NAMALWA (cell line): ENCODE data around the gene NID2.

Experiments used
- DNase-seq: peaks from one replicate; pipeline ENCODE4 v3.0.0-alpha.2; 2015; ENCODE audit warnings: low spot score

Gene NID2

DNA sequence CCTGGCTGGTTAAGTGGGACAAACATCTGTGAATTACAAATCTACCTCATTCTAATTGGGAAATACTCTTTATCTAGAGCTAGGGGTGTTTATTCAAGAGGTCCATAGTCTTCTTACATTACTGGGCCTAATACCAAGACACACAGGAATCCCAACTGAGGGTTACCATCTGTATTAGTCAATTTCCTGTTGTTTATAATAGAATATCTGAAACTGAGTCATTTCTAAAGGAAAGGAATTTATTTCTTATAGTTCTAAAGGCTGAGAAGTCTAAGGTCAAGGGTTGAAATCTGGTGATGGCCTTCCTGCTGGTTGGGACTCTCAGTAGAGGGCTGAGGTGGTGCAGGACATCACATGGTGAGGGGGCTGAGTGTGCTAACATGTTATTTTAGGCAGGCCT lies 43.5 kb downstream of the NID2 start:
- no peak for DNase-seq

DNA sequence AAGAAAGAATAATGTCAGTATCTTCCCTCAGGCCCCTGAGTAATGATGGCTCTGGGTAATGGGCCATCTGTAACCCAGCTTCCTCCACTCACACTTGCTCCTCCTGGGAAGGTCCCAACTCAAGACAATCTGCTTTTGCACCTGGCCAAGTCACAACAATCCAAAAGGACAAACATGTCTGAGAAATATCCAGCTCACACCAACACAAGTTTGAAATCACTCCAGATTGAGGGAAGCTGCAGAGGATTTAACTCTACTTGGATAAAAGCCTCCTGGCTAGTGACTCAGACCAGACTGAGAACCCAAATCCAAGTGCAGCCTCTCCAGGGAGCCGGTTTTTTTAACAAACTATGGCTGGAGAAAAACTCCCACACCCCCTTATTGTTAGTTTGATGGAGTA lies 45.3 kb downstream of the NID2 start:
- no peak for DNase-seq

DNA sequence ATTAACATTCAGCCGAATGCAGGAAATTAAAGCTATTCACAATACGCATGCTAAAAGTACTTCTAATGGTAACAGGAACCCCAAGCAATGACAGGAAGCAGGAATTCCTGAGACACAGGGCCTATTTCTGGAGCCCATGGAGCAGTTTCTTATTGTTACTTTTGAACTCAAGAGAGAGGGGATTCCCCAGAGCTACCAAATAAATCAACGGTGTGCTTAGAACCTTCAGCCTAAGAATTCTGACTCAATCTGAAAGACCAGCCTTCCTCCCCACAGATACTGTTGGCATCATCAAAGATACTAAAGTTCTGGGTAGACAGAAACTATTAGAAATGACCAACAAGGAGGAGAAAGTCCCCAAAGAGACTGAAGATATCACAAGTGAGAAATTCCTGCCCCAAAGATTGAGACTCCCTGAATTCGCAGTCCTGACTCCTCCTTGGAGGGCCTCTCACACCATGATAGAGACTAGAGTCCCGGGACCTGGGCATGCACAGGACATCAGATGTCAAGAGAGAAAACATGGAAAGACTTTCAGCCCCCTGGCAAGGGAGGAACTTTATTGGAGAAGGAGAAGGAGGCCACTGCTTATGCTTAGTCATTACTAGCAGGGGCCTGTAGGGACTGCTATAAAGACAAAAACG lies 46.8 kb downstream of the NID2 start:
- DNase-seq: no peak

DNA sequence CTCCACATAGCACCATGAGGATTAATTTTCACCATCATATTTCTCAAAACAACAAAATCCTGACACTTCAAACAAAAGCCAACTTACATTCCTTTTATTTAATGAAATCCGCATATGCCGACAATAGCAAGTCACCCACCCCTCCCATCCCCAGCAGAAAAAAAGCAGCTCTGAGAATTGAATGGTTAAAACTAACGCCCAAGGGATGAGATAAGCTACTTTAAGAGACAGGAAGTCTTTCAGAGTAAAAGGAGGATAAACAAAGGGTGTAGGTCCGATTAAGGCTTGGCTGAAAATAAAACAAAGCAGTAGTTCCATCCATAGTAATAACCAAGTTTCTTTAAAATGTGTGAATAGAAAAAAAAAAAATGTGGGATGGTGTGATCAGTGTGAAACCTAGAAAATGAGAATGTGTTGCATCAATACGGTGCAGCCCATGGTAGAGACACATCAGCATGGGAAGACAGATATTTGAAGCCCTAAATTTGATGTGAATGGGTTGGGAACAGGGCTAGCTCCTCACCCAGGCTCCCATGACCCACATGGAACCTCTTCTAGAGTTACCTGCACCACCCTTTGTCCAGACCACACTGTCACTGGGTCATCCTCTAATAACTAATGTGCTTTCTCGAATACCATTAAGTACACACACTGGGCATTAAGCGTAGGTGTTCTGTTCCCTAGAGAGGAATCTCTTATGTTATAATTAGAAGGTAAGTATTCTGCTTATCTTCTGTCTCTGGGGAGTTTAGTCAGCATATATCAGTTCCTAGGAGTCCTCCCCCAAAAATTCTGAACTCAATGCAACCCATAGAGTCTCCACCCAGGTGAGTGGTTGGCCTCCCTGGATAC lies 47.8 kb downstream of the NID2 start:
- no peak for DNase-seq

DNA sequence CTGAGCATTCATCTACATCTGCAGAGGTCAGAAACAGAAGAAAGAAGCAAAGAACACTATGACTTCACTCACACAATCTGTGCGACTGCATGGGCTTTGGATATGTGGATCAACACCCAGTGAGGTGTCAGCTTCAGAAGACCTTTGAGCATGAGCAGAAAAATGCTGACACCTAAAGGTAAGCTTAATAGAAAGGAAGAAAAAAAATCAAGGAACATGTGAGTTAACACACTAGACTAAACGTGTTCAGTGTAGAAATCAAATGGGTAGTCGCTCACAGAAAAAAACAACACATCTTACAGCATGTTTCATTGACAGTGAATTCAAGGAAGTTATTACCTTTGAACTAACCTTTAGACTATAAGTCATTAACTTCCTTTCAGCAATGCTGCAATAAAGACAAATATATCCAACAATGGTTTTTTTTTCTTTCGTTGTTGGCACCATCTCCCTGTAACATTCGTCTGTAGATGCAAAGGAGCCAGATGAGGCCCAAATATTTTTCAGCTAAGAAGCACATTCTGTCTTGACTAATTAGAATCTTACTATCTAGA lies 48.6 kb downstream of the NID2 start:
- DNase-seq: no peak

DNA sequence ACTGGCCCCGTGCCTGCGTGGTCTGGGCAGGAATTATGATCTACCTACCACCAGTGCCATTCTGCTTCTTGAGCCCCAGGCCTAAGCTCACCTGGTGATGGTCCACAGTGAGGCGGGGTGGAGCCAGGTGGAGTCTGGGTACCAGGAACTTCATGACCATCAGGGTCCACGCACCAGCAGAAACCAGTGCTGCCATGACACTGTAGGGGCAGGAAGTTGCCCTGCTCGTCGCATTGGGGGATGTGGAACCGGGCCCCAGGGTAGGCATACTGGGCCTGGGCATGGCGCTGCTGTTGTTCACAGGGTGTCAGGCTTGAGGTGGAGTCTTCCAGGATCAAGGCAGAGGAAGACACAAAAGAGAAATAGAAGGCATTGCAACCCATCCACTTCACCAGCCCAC lies 49.9 kb downstream of the NID2 start:
- DNase-seq: no peak

DNA sequence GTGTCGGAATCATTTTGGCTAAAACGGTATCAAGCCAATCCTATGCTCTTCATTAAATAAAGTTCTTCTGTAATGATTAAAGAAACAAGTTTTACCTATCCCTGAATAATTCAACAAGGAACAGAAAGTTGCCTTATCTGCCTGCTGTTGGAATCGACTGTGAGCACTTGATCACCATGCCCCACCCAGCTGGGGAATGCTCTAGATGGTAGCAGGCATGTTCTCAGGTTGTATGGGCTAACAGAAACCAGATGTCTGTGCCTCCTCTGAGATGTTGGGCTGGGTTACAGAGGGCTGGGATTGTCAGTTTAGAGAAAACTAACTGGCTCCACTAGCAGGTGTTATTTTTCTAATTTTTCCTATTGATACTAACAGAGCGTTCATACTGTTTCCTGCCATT lies 50.6 kb downstream of the NID2 start:
- no peak for DNase-seq

DNA sequence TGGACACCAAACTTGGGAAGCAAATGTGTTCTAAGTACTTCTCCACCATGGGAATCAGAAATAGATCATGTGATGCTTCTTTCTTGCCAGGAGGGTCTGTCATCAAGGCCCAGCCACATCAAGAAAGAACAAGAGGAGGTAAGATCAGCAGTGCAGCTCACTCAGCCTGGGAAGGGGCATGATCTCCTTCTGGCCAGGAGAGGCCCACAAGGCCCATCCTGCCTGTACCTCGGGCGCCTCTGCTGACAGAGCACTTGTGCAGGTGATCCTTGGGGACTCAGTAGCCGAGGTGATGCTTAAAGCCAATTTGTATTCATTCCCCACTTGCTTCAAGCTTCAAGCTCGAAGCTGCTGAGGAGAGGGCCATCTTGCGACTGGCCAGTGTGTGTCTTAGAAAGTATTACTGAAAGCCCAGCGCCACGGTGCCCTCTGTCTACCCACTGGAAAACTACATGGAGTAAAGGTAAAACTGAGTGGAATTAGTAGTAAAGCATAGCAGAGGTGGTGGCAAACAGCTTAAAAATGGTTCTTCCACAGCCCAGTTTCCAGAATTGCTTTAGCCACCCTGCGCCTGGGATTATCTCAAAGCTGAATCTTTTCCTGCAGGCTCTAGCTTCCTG lies 53.3 kb downstream of the NID2 start:
- no peak for DNase-seq

DNA sequence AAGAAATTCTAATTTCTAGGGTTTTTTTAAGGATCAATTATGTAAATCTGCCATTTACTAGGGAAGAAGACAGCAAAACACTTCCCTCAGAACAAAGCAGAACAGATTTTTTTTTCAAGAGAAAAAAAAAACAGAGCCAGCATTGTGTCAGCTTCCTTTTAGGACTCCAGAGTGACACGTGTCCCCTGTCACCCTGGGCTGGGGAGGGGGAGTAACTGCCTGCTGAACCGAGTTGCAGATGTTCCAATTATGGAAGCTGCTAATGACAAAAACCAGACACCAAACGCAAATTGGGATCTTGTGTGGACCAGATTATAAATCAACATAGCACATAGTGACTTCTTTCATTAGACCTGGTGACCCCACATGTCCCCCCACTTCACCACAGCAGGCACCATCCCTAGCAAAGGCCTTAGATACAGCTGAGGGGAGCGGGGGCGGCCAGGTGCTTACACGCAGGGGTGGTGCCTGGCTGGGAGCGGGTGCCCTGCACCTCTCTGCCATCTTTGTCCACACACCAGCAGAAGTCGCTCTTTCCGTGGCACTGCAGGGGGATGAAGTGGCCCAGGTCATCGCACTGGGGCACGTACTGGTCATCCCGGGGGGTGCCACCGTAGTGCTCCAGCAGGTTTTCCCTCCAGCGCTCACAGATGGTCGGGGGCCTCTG lies 54.1 kb downstream of the NID2 start:
- no peak for DNase-seq

DNA sequence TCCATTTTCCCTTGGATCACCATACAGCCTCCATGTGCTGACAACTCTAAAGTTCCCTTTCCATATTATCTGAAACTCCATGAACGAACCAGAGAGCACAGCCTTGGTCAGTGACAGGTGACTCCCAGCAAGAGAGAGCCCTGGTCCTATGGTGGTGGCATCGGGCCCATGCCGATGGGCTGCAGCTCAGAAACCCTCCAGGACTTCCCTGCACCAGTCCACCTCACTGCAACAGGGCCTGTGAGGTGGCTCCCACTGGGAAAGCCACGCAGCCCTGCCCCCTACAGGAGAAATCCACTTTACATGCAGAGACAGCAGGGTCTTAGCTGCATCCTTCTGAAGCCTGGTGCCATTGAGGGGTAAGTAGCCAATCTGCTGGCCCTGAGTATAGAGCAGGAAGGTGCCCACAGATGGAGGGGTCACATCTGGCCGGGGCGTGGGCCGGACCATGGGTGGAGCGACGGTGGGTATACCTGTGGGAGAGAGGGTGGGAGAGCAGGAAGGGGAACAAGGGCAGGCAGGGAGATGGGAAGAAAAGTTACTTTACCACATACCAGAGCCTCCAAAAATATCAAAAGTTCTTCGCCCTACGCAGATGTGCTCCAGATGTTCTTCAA lies 54.8 kb downstream of the NID2 start:
- peak; percentile 17 for DNase-seq

DNA sequence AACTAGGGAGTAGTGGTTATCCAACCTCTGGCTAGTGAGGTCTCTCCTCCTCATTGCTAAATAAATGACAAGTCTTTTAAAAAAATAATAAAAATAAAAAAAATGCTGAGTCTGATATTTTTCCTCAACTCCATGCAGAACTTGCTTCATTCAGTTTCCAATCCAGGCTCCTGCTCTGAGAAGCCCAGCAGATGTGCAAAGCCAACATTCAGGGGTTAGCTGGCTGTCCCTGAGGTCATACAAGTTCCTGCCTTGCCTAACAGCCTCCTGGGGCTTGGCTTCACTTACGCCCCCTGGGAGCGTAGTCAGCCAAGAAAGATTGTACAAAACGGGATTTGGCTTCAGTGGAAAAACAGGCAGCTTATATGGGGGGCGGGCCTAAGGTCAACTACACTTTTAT lies 56.2 kb downstream of the NID2 start:
- no peak for DNase-seq

DNA sequence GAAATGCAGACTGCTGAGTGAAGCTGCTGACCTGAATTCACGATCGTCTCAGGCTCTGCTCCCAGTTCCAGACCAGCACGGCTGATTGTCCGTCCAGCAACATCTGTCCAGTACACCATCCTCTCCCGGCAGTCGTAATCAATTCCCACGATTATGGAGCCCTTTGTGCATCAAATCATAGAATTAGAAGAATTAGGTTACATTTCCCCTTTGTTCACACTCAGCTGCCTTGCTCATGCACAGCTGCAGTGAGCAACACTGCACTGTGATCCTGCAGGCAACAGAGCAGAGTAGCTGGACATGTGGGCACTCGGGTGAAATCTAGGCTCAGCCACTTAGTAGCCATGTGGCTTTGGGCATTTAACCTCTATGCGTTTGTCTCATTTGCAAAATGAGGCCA lies 57.3 kb downstream of the NID2 start:
- DNase-seq: no peak

DNA sequence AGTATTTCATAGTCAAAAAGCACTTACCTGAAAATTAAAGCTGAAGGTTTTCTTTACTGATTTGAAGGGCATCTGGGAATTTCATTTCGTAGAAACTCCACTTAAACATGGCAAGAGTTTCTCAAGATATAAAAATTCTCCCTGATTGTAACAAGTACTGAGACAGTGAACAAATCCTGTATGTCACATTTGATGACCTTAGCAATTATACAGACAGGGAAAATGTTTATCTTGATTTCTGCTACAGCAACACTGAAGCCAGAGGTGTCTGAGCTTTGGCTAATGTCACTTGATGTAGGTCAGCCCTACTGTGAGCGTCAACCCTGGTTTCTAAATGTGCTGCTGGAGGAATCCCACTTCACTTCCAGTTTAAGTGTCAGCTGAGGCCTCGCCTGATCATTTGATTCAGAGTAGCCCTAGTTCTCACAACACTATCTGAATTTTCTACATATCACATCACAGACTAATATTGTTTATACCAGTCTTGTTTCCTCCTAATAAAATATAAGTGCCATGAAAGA lies 58.6 kb downstream of the NID2 start:
- no peak for DNase-seq

DNA sequence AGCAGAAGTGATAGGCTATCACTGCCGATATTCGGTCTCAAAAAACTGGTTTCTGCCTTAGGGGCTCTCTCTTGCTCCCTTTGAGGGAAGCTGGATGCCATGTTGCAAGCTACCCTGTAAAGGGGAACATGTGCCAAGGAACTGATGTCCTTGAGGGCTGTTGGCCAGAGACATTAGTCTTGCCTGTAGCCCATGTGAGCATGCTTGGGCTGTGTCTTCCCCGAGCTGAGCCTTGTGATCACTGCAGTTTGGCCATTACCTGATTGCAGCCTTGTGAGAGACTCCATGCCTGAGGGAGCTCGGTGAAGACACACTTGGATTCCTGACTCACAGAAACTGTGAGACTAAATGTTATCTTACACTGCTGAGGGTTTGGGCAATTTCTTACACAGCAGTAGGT lies 60.7 kb downstream of the NID2 start:
- DNase-seq: no peak

DNA sequence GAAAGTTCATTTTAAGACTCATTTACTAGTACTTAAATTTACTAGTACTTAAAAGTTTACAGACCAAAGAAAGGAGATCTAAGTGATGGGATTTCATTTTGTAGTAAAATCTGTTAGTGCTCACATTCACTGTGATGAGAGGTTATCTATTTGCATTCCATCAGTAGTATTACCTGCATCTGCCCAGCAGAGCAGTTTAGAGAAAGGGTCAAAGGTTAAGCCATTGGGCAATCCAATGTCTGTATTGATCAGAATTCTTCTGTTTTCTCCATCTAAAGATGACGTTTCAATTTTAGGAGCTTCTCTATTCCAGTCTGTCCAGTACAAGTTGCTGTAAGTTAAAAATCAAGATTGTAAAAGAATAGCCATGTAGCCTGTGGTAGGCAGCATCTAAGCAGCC lies 61.2 kb downstream of the NID2 start:
- DNase-seq: no peak

DNA sequence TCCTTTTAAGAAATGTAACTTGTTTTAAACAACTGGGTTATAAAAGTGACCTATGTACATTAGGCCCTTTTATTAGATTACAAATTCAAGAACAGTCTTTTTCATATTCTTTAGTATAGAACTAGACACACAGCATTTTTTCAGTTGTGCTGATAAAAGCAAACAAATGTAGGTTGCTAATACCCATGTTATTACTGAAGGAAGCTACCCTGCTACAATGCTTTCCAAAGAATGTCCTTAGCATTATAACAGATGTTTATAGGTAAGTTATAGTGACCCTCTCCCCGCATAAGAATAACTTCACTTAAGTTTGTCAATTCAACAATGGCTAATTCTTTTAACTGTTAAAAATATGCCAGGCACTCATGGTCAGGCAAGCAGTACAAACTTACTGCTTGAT lies 61.6 kb downstream of the NID2 start:
- no peak for DNase-seq

DNA sequence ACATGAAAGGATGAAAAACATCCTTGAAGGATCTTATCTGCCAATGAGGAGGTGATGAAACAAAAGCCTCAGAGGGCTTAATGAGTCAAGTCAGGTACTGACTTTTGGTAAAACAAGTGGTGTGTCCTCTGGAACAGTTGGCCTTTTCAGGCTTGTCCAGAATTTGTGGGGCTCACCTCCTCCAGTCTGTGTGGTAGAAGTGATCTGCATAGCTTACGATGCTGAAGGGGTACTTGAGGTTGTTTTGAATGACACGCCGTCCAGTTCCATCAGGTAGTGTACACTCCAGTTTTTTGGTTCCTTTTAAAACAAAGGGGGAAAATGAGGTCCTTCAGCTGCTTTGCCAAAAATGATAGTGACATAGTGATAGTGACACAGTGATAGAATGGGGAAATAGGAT lies 62.5 kb downstream of the NID2 start:
- no peak for DNase-seq

DNA sequence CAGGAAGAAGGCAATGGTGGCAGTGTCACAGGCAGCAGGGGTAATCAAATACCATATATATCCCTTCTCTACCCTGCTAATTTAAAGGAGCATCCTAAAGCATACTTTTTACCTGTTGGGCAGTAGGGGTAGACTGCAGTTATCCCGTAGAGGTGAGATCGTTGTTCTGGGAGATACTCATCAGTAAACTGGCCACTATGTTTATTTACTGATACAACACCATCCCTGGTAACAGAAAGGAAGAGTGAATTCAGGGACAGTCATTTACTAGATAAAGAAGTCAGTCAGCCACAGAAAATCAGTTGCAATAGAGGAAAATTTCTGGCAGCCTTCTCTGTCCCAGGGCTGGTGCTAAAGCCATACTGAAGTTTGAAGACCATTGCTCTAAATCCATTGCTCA lies 63.2 kb downstream of the NID2 start:
- no peak for DNase-seq

DNA sequence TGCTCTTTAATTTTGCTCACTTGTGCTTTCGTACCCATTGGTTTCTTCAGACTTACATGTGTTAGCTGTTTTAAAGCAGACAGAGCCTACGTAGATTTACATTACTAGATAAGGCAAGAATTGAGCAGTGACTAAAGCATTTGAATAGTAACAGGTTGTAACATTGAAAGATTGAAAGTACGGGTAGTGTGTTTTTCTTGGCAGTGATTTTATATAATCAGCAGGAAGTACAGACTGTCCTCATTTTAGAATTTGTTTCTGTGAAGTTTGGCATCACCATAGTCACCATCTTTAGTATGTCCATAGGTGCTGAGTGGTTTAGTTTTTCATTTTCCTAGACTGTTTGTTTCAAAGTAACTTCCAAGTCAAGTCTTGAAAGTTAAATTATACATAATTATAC lies 65.5 kb downstream of the NID2 start:
- no peak for DNase-seq

DNA sequence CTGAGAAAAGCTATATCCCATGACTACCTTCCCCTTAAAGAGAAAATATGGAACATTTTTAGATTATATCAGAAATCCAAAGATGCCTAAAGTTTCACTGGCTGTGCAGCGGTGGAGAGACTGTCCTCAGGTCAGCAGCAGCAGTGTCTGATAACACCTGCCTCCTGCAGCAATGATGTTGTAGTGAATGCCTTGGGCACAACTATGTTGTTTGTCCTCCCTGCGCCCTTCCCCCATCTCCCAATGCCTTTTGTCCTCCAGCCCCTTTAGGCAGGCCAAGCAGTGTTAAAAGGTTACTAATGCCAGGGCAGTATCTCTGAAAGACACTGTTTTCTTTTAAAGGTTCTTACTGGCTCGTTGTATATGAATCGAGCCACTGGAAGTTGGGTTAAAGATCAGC lies 66.3 kb downstream of the NID2 start:
- DNase-seq: no peak

DNA sequence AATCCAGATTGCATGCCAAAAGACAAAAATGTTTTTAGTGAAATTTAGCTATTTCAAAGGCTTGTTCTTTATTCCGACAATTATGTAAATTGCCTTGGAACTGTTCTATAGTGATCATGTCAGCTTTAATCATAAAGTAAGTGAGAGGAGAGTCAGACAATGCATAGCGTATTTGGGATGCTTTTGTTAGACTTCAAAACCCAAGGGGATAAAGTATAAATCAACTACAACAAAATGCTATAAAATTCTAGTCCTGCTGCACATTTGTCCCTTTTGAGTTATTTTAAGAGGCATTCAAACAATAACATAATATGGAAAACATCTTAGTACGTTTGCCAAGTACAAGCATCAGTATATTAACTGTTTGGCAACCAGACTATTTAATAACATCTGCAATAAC lies 68.2 kb downstream of the NID2 start:
- DNase-seq: no peak

DNA sequence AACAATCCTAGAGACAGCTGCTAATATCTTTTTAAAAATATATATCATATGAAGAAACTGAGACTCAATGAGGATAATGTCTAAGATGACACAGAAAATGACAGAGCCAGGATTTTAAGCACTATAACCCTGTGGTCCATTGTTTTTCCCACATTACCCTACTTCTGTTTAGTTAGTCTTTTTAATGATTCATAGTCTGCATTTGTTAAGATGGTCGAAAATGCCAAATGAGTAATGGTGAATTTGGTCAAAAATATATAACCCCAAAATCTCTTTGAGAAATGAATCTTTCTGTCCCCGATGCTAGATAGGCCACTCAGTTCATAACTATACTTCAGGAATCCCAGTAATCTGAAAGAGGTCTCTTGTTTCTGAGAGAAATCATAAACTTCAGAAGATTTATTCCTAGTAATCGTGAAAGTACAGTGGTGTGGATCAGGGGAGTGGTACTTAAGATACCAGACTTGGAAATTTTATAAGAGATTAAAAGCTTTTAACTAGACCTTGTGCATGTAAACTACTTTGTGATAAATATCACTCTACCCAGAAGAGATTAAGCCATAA lies 68.8 kb downstream of the NID2 start:
- no peak for DNase-seq
